ENCODE measurements around the gene E2F8. TPM values are rescaled to one million over a fixed set of nuclear protein-coding genes. Genes with fewer than 3 reads are reported as not detected.

The E2F8 gene
- total and polyA plus RNA-seq, 2 donors (not counting 1 experiment from before 2014, with no cell fraction given), result 0.22 to 0.24 TPM

- peaks cover 0 to 7% (median 1%) of the 10 kb centered on the region in 4 experiments for H3K27me3 ChIP-seq (replicated peaks in 1 of 4; ENCODE audit: control extremely low read depth in 1 of 4, control insufficient read depth in 3 of 4, insufficient read depth in 4 of 4, low read length in 3 of 4)
- no peak overlapping the region for H3K4me3 ChIP-seq (ENCODE audit: control extremely low read depth in 1 of 5, extremely low read depth in 1 of 5, insufficient read depth in 1 of 5, low read depth in 2 of 5, low read length in 4 of 5)
- Mint-ChIP-seq H3K27me3 (peaks cover 20% of the 10 kb centered on the region), H3K4me3 (no peak overlapping the region), H3K9me3 (ENCODE audit: insufficient read depth) (no peaks in the 10 kb centered on the region), H3K27ac (no peak overlapping the region), H3K4me1 (no peaks in the 10 kb centered on the region)
- DNase-seq (no peak), ATAC-seq (ENCODE audit: low read depth) (no peak)
- H3K36me3 ChIP-seq (replicated peaks in 1 of 2; ENCODE audit: control extremely low read depth in 1 of 2, control insufficient read depth in 1 of 2, extremely low read depth in 1 of 2, insufficient read depth in 2 of 2, low read length in 1 of 2), result no peaks in the 10 kb centered on the region
- H3K9ac ChIP-seq (ENCODE audit: low read length), result no peak overlapping the region
- H3K4me1 ChIP-seq (ENCODE audit: control insufficient read depth in 2 of 2, insufficient read depth in 2 of 2, low read length in 2 of 2), result no peaks in the 10 kb centered on the region
- no peaks in the 10 kb centered on the region for H3K79me2 ChIP-seq (ENCODE audit: control insufficient read depth, insufficient read depth, low read length)
- 100% methylated on average over 1 of the region's 2 CpGs for WGBS (ENCODE audit: insufficient coverage)
- H3K9me3 ChIP-seq (ENCODE audit: control extremely low read depth in 1 of 3, control insufficient read depth in 2 of 3, insufficient read depth in 1 of 3, low read length in 2 of 3), result no peaks in the 10 kb centered on the region
- intact Hi-C loops (cut with micrococcal nuclease), result no loop called here
- H3K4me2 ChIP-seq (replicated peaks; ENCODE audit: low read depth, low read length, poor library complexity, severe bottlenecking), result no peak overlapping the region
- ChIA-PET POLR2A (no interaction called here), CTCF (no interaction called here)
- H3K27ac ChIP-seq (ENCODE audit: low read length in 2 of 2), result no peak overlapping the region
- TF ChIP-seq, protein P1, sequence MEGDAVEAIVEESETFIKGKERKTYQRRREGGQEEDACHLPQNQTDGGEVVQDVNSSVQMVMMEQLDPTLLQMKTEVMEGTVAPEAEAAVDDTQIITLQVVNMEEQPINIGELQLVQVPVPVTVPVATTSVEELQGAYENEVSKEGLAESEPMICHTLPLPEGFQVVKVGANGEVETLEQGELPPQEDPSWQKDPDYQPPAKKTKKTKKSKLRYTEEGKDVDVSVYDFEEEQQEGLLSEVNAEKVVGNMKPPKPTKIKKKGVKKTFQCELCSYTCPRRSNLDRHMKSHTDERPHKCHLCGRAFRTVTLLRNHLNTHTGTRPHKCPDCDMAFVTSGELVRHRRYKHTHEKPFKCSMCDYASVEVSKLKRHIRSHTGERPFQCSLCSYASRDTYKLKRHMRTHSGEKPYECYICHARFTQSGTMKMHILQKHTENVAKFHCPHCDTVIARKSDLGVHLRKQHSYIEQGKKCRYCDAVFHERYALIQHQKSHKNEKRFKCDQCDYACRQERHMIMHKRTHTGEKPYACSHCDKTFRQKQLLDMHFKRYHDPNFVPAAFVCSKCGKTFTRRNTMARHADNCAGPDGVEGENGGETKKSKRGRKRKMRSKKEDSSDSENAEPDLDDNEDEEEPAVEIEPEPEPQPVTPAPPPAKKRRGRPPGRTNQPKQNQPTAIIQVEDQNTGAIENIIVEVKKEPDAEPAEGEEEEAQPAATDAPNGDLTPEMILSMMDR (IDR thresholded peaks at IDR 0.05), result no peak
- TF ChIP-seq EZH2 (IDR thresholded peaks at IDR 0.05; ENCODE audit: borderline replicate concordance, insufficient read depth, low read depth, low read length, poor library complexity, severe bottlenecking), result no peak
- H4K20me1 ChIP-seq (ENCODE audit: control insufficient read depth, insufficient read depth, low read length, poor library complexity, severe bottlenecking), result no peaks in the 10 kb centered on the region
- no peak overlapping the region for H2AFZ ChIP-seq (ENCODE audit: insufficient read depth, low read depth, low read length, poor library complexity, severe bottlenecking)
Observed at GRCh38 chr11:19208181-19208580, 32.6 kb downstream of the E2F8 start.

DNA sequence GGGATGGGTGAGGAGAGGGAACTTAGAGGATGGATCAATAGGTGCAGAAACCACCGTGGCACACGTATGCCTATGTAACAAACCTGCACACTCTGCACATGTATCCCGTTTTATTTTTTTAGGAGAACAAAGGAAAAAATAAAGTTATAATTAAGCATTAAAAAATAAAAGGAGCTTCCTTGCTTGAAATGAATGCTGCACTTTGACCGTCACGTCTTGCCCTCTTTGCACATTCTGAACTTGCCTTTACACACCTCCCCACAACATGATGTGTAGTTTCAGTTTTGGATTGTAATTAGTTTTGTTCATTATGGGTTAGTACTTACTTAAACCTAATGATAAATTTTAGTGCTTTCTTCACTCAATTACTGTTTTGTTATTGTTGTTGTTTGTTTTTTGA, 35.9 kb downstream of the E2F8 start:
- no peak overlapping the region for H2AFZ ChIP-seq (ENCODE audit: insufficient read depth, low read depth, low read length, poor library complexity, severe bottlenecking)
- intact Hi-C loops (cut with micrococcal nuclease), result no loop called here
- H3K4me1 ChIP-seq (ENCODE audit: control insufficient read depth in 2 of 2, insufficient read depth in 2 of 2, low read length in 2 of 2), result no peaks in the 10 kb centered on the region
- DNase-seq, result no peak
- no peaks in the 10 kb centered on the region for H4K20me1 ChIP-seq (ENCODE audit: control insufficient read depth, insufficient read depth, low read length, poor library complexity, severe bottlenecking)
- no peak overlapping the region for H3K27ac ChIP-seq (ENCODE audit: low read length in 2 of 2)
- no peaks in the 10 kb centered on the region for H3K36me3 ChIP-seq (replicated peaks in 1 of 2; ENCODE audit: control extremely low read depth in 1 of 2, control insufficient read depth in 1 of 2, extremely low read depth in 1 of 2, insufficient read depth in 2 of 2, low read length in 1 of 2)
- no CpG with 5 or more reads among the region's 5 CpGs for WGBS (ENCODE audit: insufficient coverage)
- H3K4me2 ChIP-seq (replicated peaks; ENCODE audit: low read depth, low read length, poor library complexity, severe bottlenecking), result no peak overlapping the region
- H3K9ac ChIP-seq (ENCODE audit: low read length), result no peak overlapping the region
- TF ChIP-seq, protein P1 (IDR thresholded peaks at IDR 0.05), result no peak
- no peak for TF ChIP-seq EZH2 (IDR thresholded peaks at IDR 0.05; ENCODE audit: borderline replicate concordance, insufficient read depth, low read depth, low read length, poor library complexity, severe bottlenecking)
- H3K27me3 ChIP-seq (replicated peaks in 1 of 4; ENCODE audit: control extremely low read depth in 1 of 4, control insufficient read depth in 3 of 4, insufficient read depth in 4 of 4, low read length in 3 of 4), result peaks cover 0 to 7% (median 0%) of the 10 kb centered on the region in 4 experiments
- ChIA-PET CTCF (interaction anchor here (0.6 kb wide), 1 partner anchor 10 kb away, joined by 5 read pairs; no protein-coding TSS in a partner anchor), POLR2A (no interaction called here)
- Mint-ChIP-seq H3K4me3 (no peak overlapping the region), H3K27ac (no peak overlapping the region), H3K27me3 (peaks cover 27% of the 10 kb centered on the region), H3K4me1 (no peaks in the 10 kb centered on the region), H3K9me3 (ENCODE audit: insufficient read depth) (no peaks in the 10 kb centered on the region)
- H3K4me3 ChIP-seq (ENCODE audit: control extremely low read depth in 1 of 5, extremely low read depth in 1 of 5, insufficient read depth in 1 of 5, low read depth in 2 of 5, low read length in 4 of 5), result no peak overlapping the region
- no peaks in the 10 kb centered on the region for H3K79me2 ChIP-seq (ENCODE audit: control insufficient read depth, insufficient read depth, low read length)
- no peaks in the 10 kb centered on the region for H3K9me3 ChIP-seq (ENCODE audit: control extremely low read depth in 1 of 3, control insufficient read depth in 2 of 3, insufficient read depth in 1 of 3, low read length in 2 of 3)
- ATAC-seq (ENCODE audit: low read depth), result no peak

All from B cell (primary cell).